ENCODE measurements around the gene CDH4. TPM values are rescaled to one million over a fixed set of nuclear protein-coding genes. Genes with fewer than 3 reads are reported as not detected.

CDH4 gene
- polyA plus RNA-seq, 1 donor (not counting 4 experiments of a cell fraction or from before 2014, with no cell fraction given) = 2.2 TPM

DNA sequence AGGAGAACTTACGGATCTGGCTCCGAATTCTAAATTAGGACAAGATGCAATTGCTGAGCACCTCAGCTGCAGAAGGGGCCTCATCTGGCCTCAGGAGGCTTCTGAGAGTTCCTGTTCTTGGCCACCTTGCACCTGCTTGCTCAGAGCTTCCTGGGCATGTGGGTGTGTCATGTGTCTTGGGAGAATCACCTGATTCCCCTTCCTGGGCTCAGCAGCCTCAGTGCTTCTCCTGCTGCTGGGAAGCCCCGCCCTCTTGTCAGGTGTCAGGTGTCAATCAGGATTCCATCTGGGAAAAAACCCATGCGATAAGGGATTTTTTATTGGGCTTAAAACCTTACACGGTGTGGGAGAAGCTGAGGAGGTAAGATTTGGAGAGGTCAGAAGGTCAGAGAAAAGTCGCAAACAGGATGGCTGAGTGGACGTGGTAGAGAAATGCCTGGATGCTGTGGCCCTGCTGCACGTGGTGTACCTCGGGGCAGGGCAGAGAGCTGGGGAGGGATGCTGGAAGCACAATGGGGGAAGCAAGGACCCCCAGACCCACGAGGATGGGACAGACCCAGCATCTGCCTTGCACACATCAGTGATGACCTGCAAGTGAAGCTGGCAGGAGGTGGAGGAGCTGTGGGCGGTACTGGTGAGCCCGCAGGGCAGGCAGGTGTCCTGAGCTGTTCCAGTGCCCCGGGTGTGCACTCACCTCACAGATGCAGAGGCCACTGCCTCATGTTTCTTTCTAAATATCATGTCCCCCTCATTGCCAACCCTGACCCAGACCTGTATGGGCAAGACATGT is 170.8 kb downstream of the CDH4 start:
- H3K36me3 ChIP-seq (ENCODE audit: control insufficient read depth in 2 of 2, extremely low read depth in 1 of 2, insufficient read depth in 2 of 2, low read length in 2 of 2) = peaks cover 0 to 9% of the 10 kb centered on the region in 2 experiments
- no peak overlapping the region for H3K4me3 ChIP-seq (ENCODE audit: control insufficient read depth in 2 of 3, extremely low read depth in 1 of 3, insufficient read depth in 2 of 3, low read depth in 1 of 3, low read length in 3 of 3)
- H3K79me2 ChIP-seq (ENCODE audit: control insufficient read depth, insufficient read depth, low read length) = no peaks in the 10 kb centered on the region
- H4K20me1 ChIP-seq (ENCODE audit: control insufficient read depth, extremely low read depth, insufficient read depth, low read length) = peaks cover 3% of the 10 kb centered on the region
- no peak for DNase-seq (ENCODE audit: low read depth, low spot score)
- TF ChIP-seq EZH2 (IDR thresholded peaks at IDR 0.05; ENCODE audit: low read length) = no peak
- TF ChIP-seq, protein P1, sequence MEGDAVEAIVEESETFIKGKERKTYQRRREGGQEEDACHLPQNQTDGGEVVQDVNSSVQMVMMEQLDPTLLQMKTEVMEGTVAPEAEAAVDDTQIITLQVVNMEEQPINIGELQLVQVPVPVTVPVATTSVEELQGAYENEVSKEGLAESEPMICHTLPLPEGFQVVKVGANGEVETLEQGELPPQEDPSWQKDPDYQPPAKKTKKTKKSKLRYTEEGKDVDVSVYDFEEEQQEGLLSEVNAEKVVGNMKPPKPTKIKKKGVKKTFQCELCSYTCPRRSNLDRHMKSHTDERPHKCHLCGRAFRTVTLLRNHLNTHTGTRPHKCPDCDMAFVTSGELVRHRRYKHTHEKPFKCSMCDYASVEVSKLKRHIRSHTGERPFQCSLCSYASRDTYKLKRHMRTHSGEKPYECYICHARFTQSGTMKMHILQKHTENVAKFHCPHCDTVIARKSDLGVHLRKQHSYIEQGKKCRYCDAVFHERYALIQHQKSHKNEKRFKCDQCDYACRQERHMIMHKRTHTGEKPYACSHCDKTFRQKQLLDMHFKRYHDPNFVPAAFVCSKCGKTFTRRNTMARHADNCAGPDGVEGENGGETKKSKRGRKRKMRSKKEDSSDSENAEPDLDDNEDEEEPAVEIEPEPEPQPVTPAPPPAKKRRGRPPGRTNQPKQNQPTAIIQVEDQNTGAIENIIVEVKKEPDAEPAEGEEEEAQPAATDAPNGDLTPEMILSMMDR (optimal IDR thresholded peaks at IDR 0.05 in 1 of 3, IDR thresholded peaks at IDR 0.05 in 1 of 3, conservative IDR thresholded peaks at IDR 0.05 in 1 of 3; ENCODE audit: extremely low read depth in 1 of 3, insufficient read depth in 2 of 3, low read length in 3 of 3) = no peak
- no peaks in the 10 kb centered on the region for H3K9me1 ChIP-seq (ENCODE audit: control insufficient read depth, extremely low read depth, insufficient read depth, low read length)
- H2AFZ ChIP-seq (ENCODE audit: control insufficient read depth, low read length) = no peak overlapping the region
- no peaks in the 10 kb centered on the region for H3K27me3 ChIP-seq (ENCODE audit: control insufficient read depth, extremely low read depth, insufficient read depth, low read length)
- H3K4me2 ChIP-seq (ENCODE audit: control insufficient read depth, extremely low read depth, insufficient read depth, low read depth, low read length) = no peak overlapping the region
- H3K27ac ChIP-seq (ENCODE audit: control insufficient read depth, insufficient read depth, low read length) = no peak overlapping the region
- no peak for FAIRE-seq
- no peak overlapping the region for H3K9ac ChIP-seq (ENCODE audit: control insufficient read depth, extremely low read depth, insufficient read depth, low read length)
- H3K4me1 ChIP-seq (ENCODE audit: control insufficient read depth, extremely low read depth, insufficient read depth, low read length) = peaks cover 7% of the 10 kb centered on the region
- dilution Hi-C loops (cut with MboI; ENCODE audit: extremely low pct_ligation_motif_present, low sequenced_read_pairs) = no loop called here
- no peaks in the 10 kb centered on the region for H3K9me3 ChIP-seq (ENCODE audit: control insufficient read depth, low read depth, low read length)

DNA sequence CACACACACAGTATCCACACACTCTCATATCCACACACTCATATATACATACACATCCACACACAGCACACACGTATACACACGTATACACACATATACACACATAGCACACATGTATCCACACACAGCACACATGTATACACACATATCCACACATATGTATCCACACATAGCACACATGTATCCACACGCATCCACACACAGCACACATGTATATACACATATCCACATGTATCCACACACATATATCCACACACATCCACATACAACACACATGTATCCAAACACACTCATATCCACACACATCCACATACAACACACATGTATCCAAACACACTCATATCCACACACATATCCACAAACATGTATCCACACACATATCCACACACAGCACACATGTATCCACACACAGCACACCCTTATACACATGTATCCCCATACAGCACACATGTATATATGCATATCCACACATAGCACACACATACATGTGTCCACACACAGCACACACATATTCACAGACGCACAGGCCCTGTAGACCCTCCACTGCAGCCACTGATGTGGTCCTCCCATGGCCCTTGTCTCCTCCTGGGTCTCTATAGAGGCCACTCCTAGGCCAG is 172.1 kb downstream of the CDH4 start:
- Histone ChIP-seq H3K27me3 (ENCODE audit: control insufficient read depth, extremely low read depth, insufficient read depth, low read length) (no peaks in the 10 kb centered on the region), H2AFZ (ENCODE audit: control insufficient read depth, low read length) (no peak overlapping the region), H3K27ac (ENCODE audit: control insufficient read depth, insufficient read depth, low read length) (no peak overlapping the region), H3K36me3 (ENCODE audit: control insufficient read depth in 2 of 2, extremely low read depth in 1 of 2, insufficient read depth in 2 of 2, low read length in 2 of 2) (peaks cover 0 to 9% of the 10 kb centered on the region in 2 experiments), H3K9me3 (ENCODE audit: control insufficient read depth, low read depth, low read length) (no peaks in the 10 kb centered on the region), H3K4me1 (ENCODE audit: control insufficient read depth, extremely low read depth, insufficient read depth, low read length) (peaks cover 7% of the 10 kb centered on the region), H3K4me2 (ENCODE audit: control insufficient read depth, extremely low read depth, insufficient read depth, low read depth, low read length) (no peak overlapping the region), H3K79me2 (ENCODE audit: control insufficient read depth, insufficient read depth, low read length) (no peaks in the 10 kb centered on the region), H3K4me3 (ENCODE audit: control insufficient read depth in 2 of 3, extremely low read depth in 1 of 3, insufficient read depth in 2 of 3, low read depth in 1 of 3, low read length in 3 of 3) (no peak overlapping the region), H4K20me1 (ENCODE audit: control insufficient read depth, extremely low read depth, insufficient read depth, low read length) (peaks cover 3% of the 10 kb centered on the region), H3K9me1 (ENCODE audit: control insufficient read depth, extremely low read depth, insufficient read depth, low read length) (no peaks in the 10 kb centered on the region), H3K9ac (ENCODE audit: control insufficient read depth, extremely low read depth, insufficient read depth, low read length) (no peak overlapping the region)
- TF ChIP-seq, protein P1 (optimal IDR thresholded peaks at IDR 0.05 in 1 of 3, IDR thresholded peaks at IDR 0.05 in 1 of 3, conservative IDR thresholded peaks at IDR 0.05 in 1 of 3; ENCODE audit: extremely low read depth in 1 of 3, insufficient read depth in 2 of 3, low read length in 3 of 3) = no peak
- dilution Hi-C loops (cut with MboI; ENCODE audit: extremely low pct_ligation_motif_present, low sequenced_read_pairs) = no loop called here
- FAIRE-seq (no peak), DNase-seq (ENCODE audit: low read depth, low spot score) (no peak)

All from keratinocyte (primary cell).